ENCODE measurements around the gene KRT32.
A peak's percentile ranks its signal among the peaks of the same experiment; 100 is the strongest.

The KRT32 gene

GRCh38 chr17:41466988-41467387 is at the start of gene KRT32:
TSS of gene KRT32 (minus strand) at chr17:41467386. CDS start at chr17:41467325, 61 bp downstream.
- DNase-seq = no peak

- DNase-seq = no peak
These were observed 49.7 kb upstream of the KRT32 start for GRCh38 chr17:41516830-41517283.

GRCh38 chr17:41516147-41516829 is 49.1 kb upstream of the KRT32 start:
- no peak for DNase-seq

- DNase-seq = no peak
These were observed 46.0 kb upstream of the KRT32 start for GRCh38 chr17:41513168-41513547.

GRCh38 chr17:41512546-41513167 is 45.5 kb upstream of the KRT32 start:
- peak in 1 of 2 donors; percentile 9 for DNase-seq

GRCh38 chr17:41511716-41512115 is 44.5 kb upstream of the KRT32 start:
- DNase-seq = no peak

- no peak for DNase-seq
These were observed 43.9 kb upstream of the KRT32 start for GRCh38 chr17:41511116-41511515.

GRCh38 chr17:41510251-41511065 is 43.3 kb upstream of the KRT32 start:
- DNase-seq = no peak

- DNase-seq = no peak
These were observed 40.2 kb upstream of the KRT32 start for GRCh38 chr17:41507315-41507880.

- DNase-seq = no peak
These were observed 38.9 kb upstream of the KRT32 start for GRCh38 chr17:41505809-41506767.

- DNase-seq = no peak
These were observed 38.0 kb upstream of the KRT32 start, which contains the start of gene KRT13 for GRCh38 chr17:41505007-41505808. TSS of gene KRT13 (minus strand) at chr17:41505612. CDS start at chr17:41505550, 62 bp downstream.

GRCh38 chr17:41504246-41504977 is 37.2 kb upstream of the KRT32 start:
- no peak for DNase-seq

- DNase-seq = no peak
These were observed 36.0 kb upstream of the KRT32 start for GRCh38 chr17:41503202-41503601.

- peak in 1 of 2 donors; percentile 40 for DNase-seq
These were observed 33.1 kb upstream of the KRT32 start for GRCh38 chr17:41500131-41500911.

- DNase-seq = no peak
These were observed 32.5 kb upstream of the KRT32 start for GRCh38 chr17:41499714-41500113.

- DNase-seq = peak in 1 of 2 donors; percentile 33
These were observed 31.1 kb upstream of the KRT32 start for GRCh38 chr17:41498276-41498675.

GRCh38 chr17:41496803-41497484 is 29.8 kb upstream of the KRT32 start:
- peak; percentile 70 to 78 for DNase-seq

GRCh38 chr17:41494524-41494923 is 27.3 kb upstream of the KRT32 start:
- DNase-seq = no peak

- no peak for DNase-seq
These were observed 25.6 kb upstream of the KRT32 start for GRCh38 chr17:41492771-41493170.

Data from CD4-positive, alpha-beta T cell treated with Interleukin-1 beta for 1 hour (primary cell).